ENCODE measurements around the gene KCNE2.

Gene KCNE2

DNA sequence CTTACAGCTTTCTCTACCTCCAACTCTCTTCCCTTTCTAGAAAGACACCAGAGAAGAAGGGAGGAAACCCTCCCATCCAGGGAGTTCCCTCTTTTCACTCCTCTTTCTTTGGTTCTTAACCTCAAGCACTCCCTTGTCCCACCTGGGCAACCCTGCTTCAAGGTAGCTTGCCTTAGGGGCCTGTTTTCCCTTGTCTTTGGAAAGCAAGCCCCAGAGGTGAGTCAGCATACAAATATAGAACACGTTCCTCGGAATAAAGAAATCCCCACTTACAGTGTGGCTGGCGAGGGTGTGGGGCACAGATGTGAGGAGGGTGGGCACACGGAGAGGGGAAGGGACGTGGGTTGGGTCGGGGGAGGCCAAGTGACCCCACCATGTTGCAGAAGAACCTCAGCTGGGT lies 26.1 kb upstream of the KCNE2 start:
- no peaks in the 10 kb centered on the region for H4K20me1 ChIP-seq
- no peaks in the 10 kb centered on the region for H3K27me3 ChIP-seq
- no peaks in the 10 kb centered on the region for H3K9me3 ChIP-seq
- H3K4me3 ChIP-seq: no peak overlapping the region
- H3K27ac ChIP-seq: no peak overlapping the region
- H3K4me1 ChIP-seq: peaks cover 8% of the 10 kb centered on the region; the same call in 1 of the 2 replicates
- H3K36me3 ChIP-seq: no peaks in the 10 kb centered on the region
- H3K4me2 ChIP-seq: no peak overlapping the region
- no peak for TF ChIP-seq Cebpa-rat (IDR thresholded peaks at IDR 0.05)
- H3K9ac ChIP-seq: no peak overlapping the region

DNA sequence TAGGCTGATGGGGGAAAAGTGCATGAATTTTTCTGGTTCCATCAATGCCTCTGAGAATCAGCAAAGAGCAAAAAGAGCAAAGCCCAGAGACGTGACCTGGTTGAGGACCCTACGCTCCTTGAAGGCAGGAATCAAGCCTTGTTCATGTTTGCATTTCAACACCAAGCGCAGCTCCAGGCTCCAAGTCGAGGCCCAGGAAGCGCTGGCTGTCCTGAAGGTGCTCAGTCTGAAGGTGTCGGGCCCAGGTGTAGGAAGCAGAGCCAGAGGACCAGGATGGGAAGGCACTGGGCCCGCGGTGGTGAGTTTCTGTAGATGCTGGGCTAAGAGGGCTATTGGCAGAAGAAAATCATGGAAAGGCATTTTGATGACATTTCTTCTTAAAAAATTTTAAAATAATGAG lies 25.6 kb upstream of the KCNE2 start:
- no peak for TF ChIP-seq Cebpa-rat (IDR thresholded peaks at IDR 0.05)
- Histone ChIP-seq H3K36me3 (no peaks in the 10 kb centered on the region), H4K20me1 (no peaks in the 10 kb centered on the region), H3K4me1 (peaks cover 8% of the 10 kb centered on the region; the same call in 1 of the 2 replicates), H3K4me3 (no peak overlapping the region), H3K27ac (no peak overlapping the region), H3K4me2 (no peak overlapping the region), H3K27me3 (no peaks in the 10 kb centered on the region), H3K9me3 (no peaks in the 10 kb centered on the region), H3K9ac (no peak overlapping the region)

DNA sequence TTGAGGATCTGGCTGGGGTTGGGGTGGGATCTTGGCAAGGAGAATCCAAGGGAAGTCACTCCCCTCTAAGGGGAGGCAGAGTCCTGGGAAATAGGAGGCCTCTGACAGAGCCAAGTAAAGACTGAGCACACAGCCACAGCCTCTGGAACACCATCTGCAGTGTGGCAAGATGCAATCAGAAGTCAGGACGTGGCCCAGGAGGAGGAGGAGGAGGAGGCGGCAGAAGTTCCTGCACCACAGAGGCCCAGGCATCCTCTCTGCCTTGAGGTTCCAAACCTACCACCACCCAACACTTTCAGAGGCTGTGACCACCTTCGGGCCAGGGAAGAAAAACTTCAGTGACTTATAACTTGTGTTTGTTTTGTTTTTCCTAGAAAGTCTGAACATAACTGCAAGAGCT lies 23.7 kb upstream of the KCNE2 start:
- Histone ChIP-seq H3K4me3 (no peak overlapping the region), H3K4me1 (peaks cover 8% of the 10 kb centered on the region; the same call in 1 of the 2 replicates), H3K9me3 (no peaks in the 10 kb centered on the region), H3K4me2 (no peak overlapping the region), H3K27ac (no peak overlapping the region), H3K9ac (no peak overlapping the region), H3K27me3 (no peaks in the 10 kb centered on the region), H4K20me1 (no peaks in the 10 kb centered on the region), H3K36me3 (no peaks in the 10 kb centered on the region)
- TF ChIP-seq Cebpa-rat (IDR thresholded peaks at IDR 0.05): no peak

DNA sequence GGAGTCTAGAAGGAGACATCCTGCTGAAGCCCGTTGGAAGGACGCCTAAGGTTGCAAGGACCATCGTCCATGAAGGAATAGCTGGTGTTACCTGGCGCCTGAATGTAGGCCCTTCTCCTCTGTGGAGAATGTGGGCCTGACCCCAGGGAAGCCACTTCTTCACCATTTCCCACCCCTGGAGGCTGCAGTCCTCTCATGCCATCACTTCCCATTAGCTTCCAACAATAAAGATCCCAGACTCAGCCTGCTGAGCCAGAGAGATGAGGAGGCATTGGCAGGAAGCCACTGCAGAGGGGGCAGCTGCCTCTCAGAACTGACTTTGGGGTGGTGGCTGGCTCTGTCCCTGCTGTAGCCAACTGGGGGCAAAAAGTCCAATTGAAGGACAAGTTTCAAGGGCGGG lies 21.3 kb upstream of the KCNE2 start:
- H3K4me3 ChIP-seq: no peak overlapping the region
- H3K27me3 ChIP-seq: no peaks in the 10 kb centered on the region
- no peak overlapping the region for H3K9ac ChIP-seq
- no peak overlapping the region for H3K4me2 ChIP-seq
- H3K4me1 ChIP-seq: no peaks in the 10 kb centered on the region
- no peaks in the 10 kb centered on the region for H3K36me3 ChIP-seq
- H3K27ac ChIP-seq: no peak overlapping the region
- no peaks in the 10 kb centered on the region for H3K9me3 ChIP-seq
- no peak for TF ChIP-seq Cebpa-rat (IDR thresholded peaks at IDR 0.05)
- H4K20me1 ChIP-seq: no peaks in the 10 kb centered on the region

DNA sequence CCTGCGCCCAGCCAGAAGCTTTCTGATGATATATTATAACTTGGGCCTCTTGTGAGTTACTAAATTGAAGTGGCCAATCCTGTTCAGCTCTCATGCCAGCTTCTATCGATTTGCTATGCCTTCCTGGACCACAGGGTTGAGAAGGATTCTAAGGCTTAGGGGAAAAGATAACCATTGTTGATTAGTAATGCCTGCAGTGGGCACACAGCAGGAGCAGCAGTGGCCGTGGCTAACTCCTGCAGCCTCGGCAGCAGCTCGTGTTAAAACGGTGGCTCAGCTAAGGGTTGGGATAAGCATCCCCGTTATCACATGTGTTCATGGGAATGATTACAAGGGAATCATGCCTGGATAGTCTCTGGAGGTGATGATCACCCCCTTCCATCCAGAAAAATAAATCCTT lies 20.5 kb upstream of the KCNE2 start:
- Histone ChIP-seq H3K9ac (no peak overlapping the region), H3K27ac (no peak overlapping the region), H3K9me3 (no peaks in the 10 kb centered on the region), H3K4me3 (no peak overlapping the region), H3K36me3 (no peaks in the 10 kb centered on the region), H4K20me1 (no peaks in the 10 kb centered on the region), H3K4me1 (no peaks in the 10 kb centered on the region), H3K4me2 (no peak overlapping the region), H3K27me3 (no peaks in the 10 kb centered on the region)
- no peak for TF ChIP-seq Cebpa-rat (IDR thresholded peaks at IDR 0.05)

DNA sequence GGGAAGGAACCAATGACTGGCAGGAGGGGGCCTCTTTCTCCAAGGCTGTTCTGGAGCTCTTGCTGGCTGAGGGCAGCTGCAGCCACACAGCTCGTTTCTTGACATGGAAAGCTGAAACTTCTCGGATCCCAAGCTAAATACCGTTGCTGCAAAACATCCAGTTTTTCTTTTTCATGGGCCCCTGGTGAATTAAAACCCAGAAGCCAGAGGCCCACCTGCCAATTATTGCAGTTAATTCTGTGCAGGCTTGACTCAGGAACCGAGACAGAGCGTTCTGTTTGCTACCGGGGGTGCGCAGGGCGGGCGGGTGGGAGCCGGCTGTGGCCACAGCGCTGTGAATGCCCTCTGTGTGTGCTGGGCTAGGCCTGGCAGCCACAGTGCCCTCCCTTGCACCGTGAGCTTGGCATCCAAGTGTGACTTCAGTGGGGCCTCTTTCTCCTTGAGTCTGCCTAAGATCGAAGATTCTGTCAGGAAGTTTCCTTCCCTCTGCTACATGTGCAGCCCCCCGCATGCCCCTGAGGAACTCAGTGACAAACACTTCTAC lies 19.9 kb upstream of the KCNE2 start:
- H3K4me1 ChIP-seq: no peaks in the 10 kb centered on the region
- no peak overlapping the region for H3K4me2 ChIP-seq
- H4K20me1 ChIP-seq: no peaks in the 10 kb centered on the region
- H3K9me3 ChIP-seq: no peaks in the 10 kb centered on the region
- no peak for TF ChIP-seq Cebpa-rat (IDR thresholded peaks at IDR 0.05)
- H3K9ac ChIP-seq: no peak overlapping the region
- no peaks in the 10 kb centered on the region for H3K36me3 ChIP-seq
- no peaks in the 10 kb centered on the region for H3K27me3 ChIP-seq
- H3K27ac ChIP-seq: no peak overlapping the region
- no peak overlapping the region for H3K4me3 ChIP-seq

DNA sequence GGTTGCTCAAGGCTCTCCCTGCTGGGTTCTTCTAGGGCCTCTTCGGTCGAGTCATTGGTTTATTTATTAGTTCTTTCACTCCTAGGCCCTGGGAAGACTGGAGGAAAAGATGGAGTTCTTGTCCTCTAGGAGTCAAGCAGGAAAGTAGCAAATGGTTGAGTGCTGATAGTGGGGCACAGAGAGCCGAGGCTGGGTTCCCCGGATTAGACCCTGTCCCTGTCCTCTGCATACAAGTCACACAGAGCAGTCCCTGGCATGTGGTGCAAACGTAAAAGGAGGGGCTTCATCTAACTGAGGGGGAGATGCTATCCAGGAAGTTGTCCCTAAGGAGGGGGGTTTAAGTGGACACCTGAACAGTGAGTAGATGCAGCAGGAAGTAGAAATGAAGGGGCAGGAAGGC lies 19.2 kb upstream of the KCNE2 start:
- Histone ChIP-seq H3K36me3 (no peaks in the 10 kb centered on the region), H3K27ac (no peak overlapping the region), H3K4me1 (no peaks in the 10 kb centered on the region), H3K4me3 (no peak overlapping the region), H4K20me1 (no peaks in the 10 kb centered on the region), H3K27me3 (no peaks in the 10 kb centered on the region), H3K9me3 (no peaks in the 10 kb centered on the region), H3K4me2 (no peak overlapping the region), H3K9ac (no peak overlapping the region)
- no peak for TF ChIP-seq Cebpa-rat (IDR thresholded peaks at IDR 0.05)

DNA sequence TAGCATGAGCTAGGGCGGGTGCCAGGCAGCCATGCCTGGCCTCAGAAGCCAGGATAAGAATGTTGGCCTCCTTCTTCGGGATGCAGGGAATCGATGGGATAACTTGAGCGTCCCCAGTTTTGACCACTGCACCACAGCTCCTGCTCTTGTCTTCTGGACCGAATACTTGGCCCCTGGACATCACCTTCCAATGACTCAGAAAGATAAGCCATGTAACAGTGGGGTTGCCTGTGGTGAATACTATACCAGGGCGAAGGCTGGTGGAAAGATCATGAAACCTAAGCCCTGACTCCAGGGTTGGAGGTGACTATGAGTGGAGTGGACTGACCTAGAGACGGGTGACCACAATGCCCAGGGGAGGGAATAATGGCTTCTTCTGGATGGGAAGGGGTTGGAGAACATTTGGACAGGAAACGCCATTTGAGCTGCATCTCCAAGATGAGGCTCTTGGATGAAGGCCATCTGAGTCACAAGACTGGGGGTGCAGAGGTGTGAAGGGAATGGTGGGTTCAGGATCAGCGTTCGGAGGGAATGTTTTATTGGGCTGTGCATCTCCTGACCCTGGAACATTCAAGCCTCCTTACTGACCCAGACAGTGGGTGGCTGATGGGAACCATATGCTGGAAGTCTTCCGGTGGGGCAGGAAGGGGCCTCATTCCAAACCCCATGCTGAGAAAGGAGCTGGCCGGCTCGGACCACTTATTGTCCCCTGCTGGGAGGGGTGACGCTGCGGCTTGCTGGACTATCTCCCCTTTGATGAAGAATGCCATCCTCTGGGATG lies 18.5 kb upstream of the KCNE2 start:
- no peaks in the 10 kb centered on the region for H3K36me3 ChIP-seq
- no peaks in the 10 kb centered on the region for H3K27me3 ChIP-seq
- H3K9me3 ChIP-seq: no peaks in the 10 kb centered on the region
- no peak for TF ChIP-seq Cebpa-rat (IDR thresholded peaks at IDR 0.05)
- H3K4me1 ChIP-seq: no peaks in the 10 kb centered on the region
- no peak overlapping the region for H3K27ac ChIP-seq
- no peaks in the 10 kb centered on the region for H4K20me1 ChIP-seq
- H3K9ac ChIP-seq: no peak overlapping the region
- no peak overlapping the region for H3K4me3 ChIP-seq
- no peak overlapping the region for H3K4me2 ChIP-seq

DNA sequence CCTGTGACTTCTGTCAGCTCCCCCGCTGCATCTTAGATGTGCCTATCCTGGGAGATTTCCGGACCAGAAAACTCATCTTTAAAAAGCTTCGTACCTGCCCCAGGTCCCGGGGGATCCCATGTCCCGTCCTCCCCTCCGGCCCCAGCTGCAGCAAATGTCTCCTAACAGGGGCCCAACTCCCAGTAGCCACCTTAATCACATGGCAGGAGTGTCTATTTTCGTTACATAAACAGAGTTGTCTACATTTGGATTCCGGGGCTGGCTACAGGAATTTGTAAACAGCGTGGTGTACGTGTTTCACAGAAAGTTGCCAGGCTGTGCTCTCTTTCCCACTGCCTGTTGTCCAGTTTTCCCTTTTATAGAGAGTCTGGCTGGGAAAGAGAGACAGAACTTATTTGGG lies 17.9 kb upstream of the KCNE2 start:
- Histone ChIP-seq H3K36me3 (no peaks in the 10 kb centered on the region), H3K4me1 (no peaks in the 10 kb centered on the region), H3K4me2 (no peak overlapping the region), H3K27ac (no peak overlapping the region), H3K9ac (no peak overlapping the region), H3K9me3 (no peaks in the 10 kb centered on the region), H3K27me3 (no peaks in the 10 kb centered on the region), H3K4me3 (no peak overlapping the region), H4K20me1 (no peaks in the 10 kb centered on the region)
- no peak for TF ChIP-seq Cebpa-rat (IDR thresholded peaks at IDR 0.05)

DNA sequence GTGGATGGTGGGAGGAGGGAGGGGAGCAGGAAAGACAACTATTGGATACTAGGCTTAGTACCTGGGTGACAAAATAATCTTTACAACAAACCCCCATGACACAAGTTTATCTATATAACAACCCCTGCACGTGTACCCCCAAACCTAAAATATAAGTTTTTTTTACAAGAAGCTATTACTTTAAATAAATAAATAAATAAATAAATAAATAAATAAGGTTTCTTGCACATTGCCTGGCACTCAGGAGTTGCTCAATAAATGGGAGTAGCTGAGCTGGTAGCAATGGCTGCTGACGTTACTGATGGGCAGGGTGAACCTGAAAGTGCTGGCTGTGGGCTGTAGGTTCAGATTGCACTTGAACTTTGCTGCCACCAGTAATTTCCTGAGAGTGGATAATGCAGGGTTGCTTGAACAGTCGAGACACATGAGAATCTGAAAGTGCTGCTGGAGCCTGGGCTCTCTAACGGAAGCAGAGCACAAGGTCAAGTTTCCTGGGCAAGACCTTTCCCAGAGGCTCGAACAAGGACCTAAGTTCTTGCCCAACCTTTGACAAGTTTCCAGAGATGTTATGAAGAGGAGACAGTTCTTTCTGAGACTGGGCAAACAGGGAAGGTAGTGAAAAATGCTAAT lies 14.8 kb upstream of the KCNE2 start:
- no peaks in the 10 kb centered on the region for H4K20me1 ChIP-seq
- no peak overlapping the region for H3K4me3 ChIP-seq
- H3K4me2 ChIP-seq: no peak overlapping the region
- no peak for TF ChIP-seq Cebpa-rat (IDR thresholded peaks at IDR 0.05)
- H3K9ac ChIP-seq: no peak overlapping the region
- H3K36me3 ChIP-seq: no peaks in the 10 kb centered on the region
- no peaks in the 10 kb centered on the region for H3K9me3 ChIP-seq
- no peaks in the 10 kb centered on the region for H3K4me1 ChIP-seq
- no peak overlapping the region for H3K27ac ChIP-seq
- no peaks in the 10 kb centered on the region for H3K27me3 ChIP-seq

All from BLaER1 (cell line).